Activated naive CD4-positive, alpha-beta T cell treated with anti-CD3 and anti-CD28 coated beads, Interleukin-2, amount 50 U/mL, for 24 hours (primary cell): ENCODE results near the gene B3GNT3.
A peak's percentile ranks its signal among the peaks of the same experiment; 100 is the strongest.

ENCODE experiments used
- H3K27ac Mint-ChIP-seq: one replicate; pipeline ENCODE4 v1.8.0; 2021; ENCODE audit warnings: mild to moderate bottlenecking, mixed read lengths
- H3K27me3 Mint-ChIP-seq: one replicate; pipeline ENCODE4 v1.8.0; 2021; ENCODE audit warnings: mixed read lengths
- H3K36me3 Mint-ChIP-seq: one replicate; pipeline ENCODE4 v1.8.0; 2021; ENCODE audit warnings: mixed read lengths
- H3K4me1 Mint-ChIP-seq: one replicate; pipeline ENCODE4 v1.8.0; 2021; ENCODE audit warnings: mixed read lengths
- H3K4me3 Mint-ChIP-seq: one replicate; pipeline ENCODE4 v1.8.0; 2021; ENCODE audit warnings: mild to moderate bottlenecking, mixed read lengths
- H3K9me3 Mint-ChIP-seq: one replicate; pipeline ENCODE4 v1.8.0; 2021; ENCODE audit warnings: mixed read lengths

The B3GNT3 gene

DNA sequence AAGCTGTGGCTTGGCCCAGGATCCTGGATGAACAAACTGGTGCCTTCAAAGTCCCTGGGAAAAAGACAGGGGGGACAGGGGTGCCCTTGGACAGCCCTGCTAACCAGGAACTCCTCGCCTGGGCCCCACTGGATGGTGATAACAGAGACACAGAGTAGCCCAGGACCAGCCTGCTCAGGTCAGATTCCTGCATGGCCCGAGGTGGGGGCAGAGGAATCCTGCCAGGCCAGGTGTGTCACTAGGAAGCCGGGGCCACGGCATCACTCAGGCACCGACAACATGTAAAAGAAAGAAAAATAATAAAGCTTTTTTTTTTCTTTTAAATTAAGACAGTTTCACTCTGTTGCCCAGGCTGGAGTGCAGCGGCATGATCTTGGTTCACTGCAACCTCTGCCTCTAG lies 59.1 kb downstream of the B3GNT3 start:
- Mint-ChIP-seq H3K27ac (no peak overlapping the region), H3K4me1 (peaks cover 34% of the 10 kb centered on the region), H3K9me3 (no peaks in the 10 kb centered on the region), H3K4me3 (no peak overlapping the region), H3K36me3 (no peaks in the 10 kb centered on the region), H3K27me3 (no peaks in the 10 kb centered on the region)

DNA sequence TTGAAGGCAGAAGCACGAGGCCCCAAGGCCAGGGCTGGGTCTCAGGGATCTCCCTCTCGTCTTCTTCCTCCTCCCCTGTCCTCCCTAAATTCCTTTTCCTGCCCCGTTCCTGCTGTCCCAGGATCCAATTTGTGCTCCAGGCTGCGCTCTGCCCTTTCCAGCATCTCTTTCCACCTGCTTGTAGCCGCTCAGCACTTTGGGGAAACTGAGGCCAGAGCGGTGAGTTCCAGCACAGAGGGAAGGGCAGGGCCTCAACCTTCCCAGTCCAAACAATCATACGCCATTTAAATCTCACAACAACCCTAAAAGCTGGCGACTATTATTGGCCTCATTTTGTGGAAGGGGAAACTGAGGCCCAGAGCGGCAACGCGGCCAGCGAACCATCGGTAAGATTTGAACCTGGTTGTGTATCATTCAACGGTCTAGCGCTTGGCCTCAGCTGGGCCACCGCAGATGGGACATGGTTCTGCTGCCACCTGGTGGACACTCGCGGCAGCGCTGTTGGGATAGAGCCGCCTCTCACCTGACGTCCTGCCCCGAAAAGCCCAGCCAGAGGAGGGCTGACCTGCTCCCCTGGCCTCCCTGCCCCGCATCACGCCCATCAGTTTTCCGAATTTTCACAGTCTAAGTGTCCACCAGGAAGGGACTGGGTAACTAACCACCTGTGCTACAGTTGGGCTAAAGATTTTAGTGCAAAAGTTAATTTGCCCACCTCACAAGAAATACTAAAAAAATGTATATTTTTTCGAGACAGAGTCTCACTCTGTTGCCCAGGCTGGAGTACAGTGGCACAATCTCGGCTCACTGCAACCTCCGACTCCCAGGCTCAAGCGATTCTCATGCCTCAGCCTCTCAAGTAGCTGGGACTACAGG lies 60.6 kb downstream of the B3GNT3 start:
- Mint-ChIP-seq H3K27me3 (no peaks in the 10 kb centered on the region), H3K4me3 (no peak overlapping the region), H3K27ac (no peak overlapping the region), H3K4me1 (peaks cover 23% of the 10 kb centered on the region), H3K9me3 (no peaks in the 10 kb centered on the region), H3K36me3 (peaks cover 8% of the 10 kb centered on the region)

DNA sequence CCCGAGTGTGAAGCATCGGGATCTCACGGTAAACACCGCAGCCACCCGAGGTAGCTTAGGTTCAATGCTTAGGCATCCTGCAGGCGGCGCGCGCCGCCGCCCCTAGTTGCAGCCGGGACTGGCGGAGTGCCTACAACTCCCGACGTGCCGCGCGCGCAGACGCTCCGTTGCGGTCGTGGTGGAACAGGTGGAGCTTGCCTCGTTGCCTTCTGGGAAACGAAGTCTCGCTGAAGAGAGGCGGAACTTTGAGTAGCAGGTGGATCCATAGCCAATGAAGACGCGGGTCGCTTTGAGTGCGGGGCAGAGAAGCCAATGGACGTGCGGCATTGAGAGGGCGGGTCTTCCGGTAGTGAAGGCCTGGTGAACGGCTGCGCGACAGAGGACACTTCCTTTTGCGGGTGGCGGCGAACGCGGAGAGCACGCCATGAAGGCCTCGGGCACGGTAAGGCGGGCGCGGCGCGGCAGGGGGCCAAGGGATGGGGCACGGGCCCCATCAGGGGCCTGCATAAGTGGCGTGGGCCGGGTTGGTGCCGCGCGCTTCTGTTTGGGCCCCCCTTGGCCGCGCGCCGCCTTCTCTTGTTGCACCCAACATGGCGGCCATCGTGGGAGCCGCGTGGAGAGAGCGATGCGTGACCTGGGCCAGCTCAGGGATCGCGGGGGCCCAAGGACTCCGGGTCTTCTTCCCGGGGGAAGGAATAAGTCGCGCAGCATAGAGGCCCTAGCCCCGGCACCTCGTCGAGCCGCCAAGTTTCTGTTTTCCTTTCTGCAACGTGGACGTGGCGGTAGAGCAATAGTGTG lies 64.8 kb downstream of the B3GNT3 start, which contains the start of gene RPL18A:
Gene RPL18A (plus strand): TSS at position 378 of the 798 bp plus-strand sequence. CDS start 47 bp downstream, at position 425.
- H3K27ac Mint-ChIP-seq = peak within 1 kb of the TSS; percentile 100
- H3K36me3 Mint-ChIP-seq = peaks cover 28% of the 10 kb centered on the region
- H3K9me3 Mint-ChIP-seq = no peaks in the 10 kb centered on the region
- no peaks in the 10 kb centered on the region for H3K27me3 Mint-ChIP-seq
- peaks cover 32% of the 10 kb centered on the region for H3K4me1 Mint-ChIP-seq
- peak within 1 kb of the TSS; percentile 92 for H3K4me3 Mint-ChIP-seq

DNA sequence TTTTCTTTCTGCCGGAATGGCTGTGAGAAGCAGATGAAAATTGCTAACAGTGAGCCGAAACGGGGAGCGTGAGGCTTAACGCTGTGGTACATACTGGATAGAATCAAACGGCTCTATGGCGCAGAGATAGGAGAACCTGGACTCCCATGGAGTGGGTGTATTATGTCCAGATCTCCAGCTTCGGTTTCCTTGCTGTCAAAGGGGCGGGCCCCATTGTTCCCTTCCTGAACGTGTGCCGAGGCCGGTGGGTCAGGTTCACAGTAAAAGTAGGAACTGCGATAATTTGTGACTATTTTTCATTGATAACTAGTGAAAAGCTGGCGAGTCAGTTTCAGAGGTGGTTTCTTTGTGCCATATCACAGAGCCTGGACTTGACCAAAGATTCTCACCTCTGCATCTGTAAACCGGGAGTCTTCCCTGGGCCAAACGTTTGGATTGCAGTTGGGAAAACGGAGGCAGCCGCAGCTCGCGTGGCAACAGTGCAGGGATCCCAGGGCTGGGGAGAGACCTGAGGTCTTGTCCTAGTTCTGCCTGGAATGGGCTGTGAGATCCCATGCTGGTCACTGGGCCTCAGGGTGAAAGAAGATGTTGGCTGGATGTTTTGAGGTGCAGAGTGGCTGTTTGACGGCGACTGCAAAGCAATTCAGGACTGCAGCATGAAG lies 65.5 kb downstream of the B3GNT3 start:
- H3K36me3 Mint-ChIP-seq = peaks cover 28% of the 10 kb centered on the region

DNA sequence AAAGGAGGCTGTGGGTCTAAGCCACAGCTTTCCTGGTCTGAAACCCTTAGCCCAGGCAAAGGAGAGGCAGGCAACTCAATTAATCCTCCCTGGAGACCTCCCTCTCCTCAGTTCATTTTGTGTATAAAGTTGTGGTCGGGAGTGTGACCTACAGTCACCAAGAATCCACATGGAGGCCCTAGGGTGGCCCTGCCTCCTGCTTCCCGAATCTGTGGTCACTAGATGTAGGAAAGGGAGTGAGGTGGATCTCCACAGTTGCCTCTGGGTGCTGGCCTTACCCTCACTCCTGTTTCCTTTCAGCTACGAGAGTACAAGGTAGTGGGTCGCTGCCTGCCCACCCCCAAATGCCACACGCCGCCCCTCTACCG lies 66.0 kb downstream of the B3GNT3 start:
- H3K27ac Mint-ChIP-seq = peak overlapping the region; percentile 100
- H3K36me3 Mint-ChIP-seq = peaks cover 28% of the 10 kb centered on the region
- H3K4me3 Mint-ChIP-seq = peak overlapping the region; percentile 92
- H3K9me3 Mint-ChIP-seq = no peaks in the 10 kb centered on the region
- peaks cover 25% of the 10 kb centered on the region for H3K4me1 Mint-ChIP-seq
- H3K27me3 Mint-ChIP-seq = no peaks in the 10 kb centered on the region

More for the DNA sequence above, 65.5 kb downstream of the B3GNT3 start:
- Mint-ChIP-seq H3K27me3 (no peaks in the 10 kb centered on the region), H3K27ac (peak overlapping the region; percentile 100), H3K4me1 (peaks cover 28% of the 10 kb centered on the region), H3K4me3 (peak overlapping the region; percentile 92), H3K9me3 (no peaks in the 10 kb centered on the region)

DNA sequence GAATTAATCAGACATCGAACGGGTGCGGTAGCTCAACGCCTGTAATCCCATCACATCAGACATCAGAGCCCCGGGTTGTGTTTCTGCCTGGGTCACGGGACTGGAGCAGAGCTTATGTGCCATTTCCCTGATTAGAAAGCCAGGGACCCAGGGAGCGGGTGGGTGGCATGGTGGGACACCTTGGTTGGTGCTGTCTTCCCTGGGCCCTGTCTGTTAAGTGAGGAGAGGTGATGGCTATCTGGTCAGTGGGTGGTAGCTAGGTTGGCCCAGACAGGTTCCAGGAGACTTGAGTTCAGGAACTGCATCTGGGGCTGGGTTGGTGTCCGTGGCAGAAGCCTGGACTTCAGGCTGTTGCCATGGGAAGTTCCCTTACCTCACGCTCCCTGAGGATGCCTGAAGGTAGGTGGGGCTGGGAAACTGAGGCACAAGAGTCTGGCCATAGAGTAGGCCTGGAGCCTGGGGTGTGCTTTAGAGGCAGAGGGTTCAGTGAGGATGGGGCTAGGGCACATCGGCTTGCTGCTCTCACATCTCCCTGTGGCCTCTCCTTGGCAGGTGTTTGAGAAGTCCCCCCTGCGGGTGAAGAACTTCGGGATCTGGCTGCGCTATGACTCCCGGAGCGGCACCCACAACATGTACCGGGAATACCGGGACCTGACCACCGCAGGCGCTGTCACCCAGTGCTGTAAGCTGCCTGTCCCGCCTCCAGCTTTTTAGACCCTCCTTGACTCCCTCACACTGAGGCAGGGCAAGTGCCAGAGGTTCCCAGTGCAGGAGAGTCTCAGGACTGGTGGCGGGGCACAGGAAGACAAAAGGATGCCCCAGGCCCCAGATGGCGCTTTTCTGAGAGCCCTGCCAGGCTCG lies 66.8 kb downstream of the B3GNT3 start:
- peak overlapping the region; percentile 92 for H3K4me3 Mint-ChIP-seq
- no peaks in the 10 kb centered on the region for H3K9me3 Mint-ChIP-seq
- peaks cover 28% of the 10 kb centered on the region for H3K36me3 Mint-ChIP-seq
- no peaks in the 10 kb centered on the region for H3K27me3 Mint-ChIP-seq
- peaks cover 25% of the 10 kb centered on the region for H3K4me1 Mint-ChIP-seq
- H3K27ac Mint-ChIP-seq = peak overlapping the region; percentile 100

DNA sequence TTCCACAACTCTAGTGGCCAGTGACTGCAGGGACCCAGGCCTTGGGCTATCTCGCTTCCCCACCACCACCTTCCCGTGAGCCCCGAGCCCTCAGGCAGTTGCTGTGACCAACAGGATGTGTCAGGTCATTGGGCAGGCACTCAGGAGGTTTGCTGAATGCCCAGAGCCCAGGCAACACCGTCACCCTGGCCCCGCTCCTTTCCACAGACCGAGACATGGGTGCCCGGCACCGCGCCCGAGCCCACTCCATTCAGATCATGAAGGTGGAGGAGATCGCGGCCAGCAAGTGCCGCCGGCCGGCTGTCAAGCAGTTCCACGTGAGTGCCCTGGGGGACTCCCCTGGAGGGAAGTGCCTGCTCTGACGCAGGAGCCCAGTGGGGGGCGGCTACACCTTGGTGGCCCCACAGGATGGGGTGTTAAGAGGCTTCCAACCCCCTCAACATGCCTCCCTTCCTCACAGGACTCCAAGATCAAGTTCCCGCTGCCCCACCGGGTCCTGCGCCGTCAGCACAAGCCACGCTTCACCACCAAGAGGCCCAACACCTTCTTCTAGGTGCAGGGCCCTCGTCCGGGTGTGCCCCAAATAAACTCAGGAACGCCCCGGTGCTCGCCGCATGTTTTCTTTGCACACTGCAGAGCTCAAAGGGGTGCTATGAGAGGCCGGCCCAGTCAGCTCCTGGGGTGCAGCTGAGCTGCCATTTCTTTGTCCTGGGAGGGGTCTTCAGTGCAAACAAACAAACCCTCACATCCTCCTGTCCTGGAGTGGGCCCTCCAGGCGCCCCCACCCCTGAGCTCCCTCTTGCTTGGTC lies 68.0 kb downstream of the B3GNT3 start:
- Mint-ChIP-seq H3K27me3 (no peaks in the 10 kb centered on the region), H3K36me3 (peaks cover 28% of the 10 kb centered on the region), H3K4me1 (peaks cover 25% of the 10 kb centered on the region), H3K9me3 (no peaks in the 10 kb centered on the region), H3K4me3 (peak overlapping the region; percentile 92), H3K27ac (peak overlapping the region; percentile 87)
